ENCODE measurements around the gene GPN1. TPM values are rescaled to one million over a fixed set of nuclear protein-coding genes. Genes with fewer than 3 reads are reported as not detected.

Gene GPN1
- total RNA-seq, 1 experiment from 2014 or later: 35.9 TPM

DNA sequence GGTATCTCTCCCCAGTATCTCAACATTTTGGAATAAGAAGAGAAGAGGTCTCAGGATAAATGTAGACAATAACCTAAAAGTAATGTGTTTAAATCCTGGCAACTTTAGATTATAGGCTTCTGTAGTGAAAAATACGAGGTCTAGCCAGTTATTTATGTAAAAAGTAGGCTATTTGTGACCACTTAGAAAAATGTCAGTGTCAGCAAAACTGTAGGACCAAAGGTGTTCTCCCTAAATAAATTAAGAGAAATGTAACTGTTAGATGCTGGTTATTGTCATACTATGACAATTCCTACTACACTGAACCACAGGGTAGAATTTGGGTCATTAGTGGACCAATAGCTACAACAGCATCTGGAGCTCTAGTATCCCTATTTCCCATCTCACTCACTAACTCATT is 32.5 kb downstream of the GPN1 start (continued):
- TF ChIP-seq, protein P1, sequence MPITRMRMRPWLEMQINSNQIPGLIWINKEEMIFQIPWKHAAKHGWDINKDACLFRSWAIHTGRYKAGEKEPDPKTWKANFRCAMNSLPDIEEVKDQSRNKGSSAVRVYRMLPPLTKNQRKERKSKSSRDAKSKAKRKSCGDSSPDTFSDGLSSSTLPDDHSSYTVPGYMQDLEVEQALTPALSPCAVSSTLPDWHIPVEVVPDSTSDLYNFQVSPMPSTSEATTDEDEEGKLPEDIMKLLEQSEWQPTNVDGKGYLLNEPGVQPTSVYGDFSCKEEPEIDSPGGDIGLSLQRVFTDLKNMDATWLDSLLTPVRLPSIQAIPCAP (CRISPR knock-in tag; IDR thresholded peaks at IDR 0.05): no peak
- TF ChIP-seq OVOL2 (CRISPR knock-in tag; IDR thresholded peaks at IDR 0.05; ENCODE audit: borderline replicate concordance) (no peak), SMAD3 (CRISPR knock-in tag; IDR thresholded peaks at IDR 0.05; ENCODE audit: borderline replicate concordance) (no peak)

DNA sequence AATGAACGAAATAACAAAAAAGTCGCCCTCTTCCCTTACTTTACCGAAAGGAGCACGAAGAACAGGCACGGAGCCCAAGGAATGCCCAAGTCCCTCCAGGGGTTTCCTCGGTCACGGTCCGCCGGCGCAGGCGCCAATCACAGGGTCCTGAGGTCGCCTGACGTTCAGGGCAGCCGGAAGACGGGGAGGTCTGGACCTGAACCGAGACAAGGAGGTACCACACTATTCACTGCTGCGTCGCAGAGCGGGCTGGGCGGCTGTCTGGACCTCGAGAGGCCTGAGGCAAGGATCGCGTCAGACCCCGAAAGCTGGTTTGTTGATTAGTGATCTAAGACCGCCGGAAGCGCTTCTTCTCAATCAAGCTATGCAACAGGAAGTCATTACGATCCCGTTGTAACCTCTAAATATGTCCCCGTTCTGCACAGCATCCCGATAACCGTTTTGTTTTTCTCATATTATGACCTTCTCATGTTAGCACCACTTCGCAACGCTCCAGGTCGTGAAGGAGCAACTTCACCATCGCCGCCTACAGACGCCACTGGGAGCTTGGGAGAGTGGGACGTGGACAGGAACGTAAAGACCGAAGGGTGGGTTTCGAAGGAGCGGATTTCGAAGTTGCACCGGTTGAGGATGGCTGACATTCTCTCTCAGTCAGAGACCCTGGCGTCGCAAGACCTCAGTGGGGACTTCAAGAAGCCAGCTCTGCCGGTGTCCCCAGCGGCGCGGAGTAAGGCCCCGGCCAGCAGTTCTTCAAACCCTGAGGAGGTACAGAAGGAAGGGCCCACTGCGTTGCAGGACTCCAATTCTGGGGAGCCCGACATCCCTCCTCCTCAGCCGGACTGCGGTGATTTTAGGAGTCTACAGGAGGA is 34.7 kb downstream of the GPN1 start, which contains the start of the genes SLC4A1AP and SUPT7L:
Gene SLC4A1AP, plus strand, starts transcription at position 605 of the 869 bp plus-strand sequence. Its CDS starts 26 bp downstream, at position 631.
Gene SUPT7L, minus strand, starts transcription at position 330 of the 869 bp plus-strand sequence. CDS start 1,422 bp downstream, outside the sequence.
- H3K9me3 Mint-ChIP-seq: no peaks in the 10 kb centered on the region
- peaks cover 41% of the 10 kb centered on the region for H3K36me3 Mint-ChIP-seq
- ATAC-seq: peak; percentile 83
- peak; percentile 66 for DNase-seq (ENCODE audit: low spot score)
- POLR2A ChIA-PET: no interaction called here
- peak within 1 kb of the TSS; percentile 99 for H3K27ac Mint-ChIP-seq
- CTCF ChIA-PET: interaction anchor here (0.6 to 1.4 kb wide), 3 partner anchors 20 to 89 kb away, joined by 3 to 17 read pairs (median 8); no protein-coding TSS in a partner anchor
- H3K4me3 Mint-ChIP-seq: peak within 1 kb of the TSS; percentile 99
- no peaks in the 10 kb centered on the region for H3K27me3 Mint-ChIP-seq (ENCODE audit: low read depth)
- H3K4me1 Mint-ChIP-seq: peaks cover 17% of the 10 kb centered on the region
- peak; percentile 86 for TF ChIP-seq GABPB1 (CRISPR knock-in tag; IDR thresholded peaks at IDR 0.05)
- TF ChIP-seq ZNF232 (CRISPR knock-in tag; IDR thresholded peaks at IDR 0.05): peak; percentile 52; the same call in 1 of the 2 replicates
- TF ChIP-seq, protein P2, sequence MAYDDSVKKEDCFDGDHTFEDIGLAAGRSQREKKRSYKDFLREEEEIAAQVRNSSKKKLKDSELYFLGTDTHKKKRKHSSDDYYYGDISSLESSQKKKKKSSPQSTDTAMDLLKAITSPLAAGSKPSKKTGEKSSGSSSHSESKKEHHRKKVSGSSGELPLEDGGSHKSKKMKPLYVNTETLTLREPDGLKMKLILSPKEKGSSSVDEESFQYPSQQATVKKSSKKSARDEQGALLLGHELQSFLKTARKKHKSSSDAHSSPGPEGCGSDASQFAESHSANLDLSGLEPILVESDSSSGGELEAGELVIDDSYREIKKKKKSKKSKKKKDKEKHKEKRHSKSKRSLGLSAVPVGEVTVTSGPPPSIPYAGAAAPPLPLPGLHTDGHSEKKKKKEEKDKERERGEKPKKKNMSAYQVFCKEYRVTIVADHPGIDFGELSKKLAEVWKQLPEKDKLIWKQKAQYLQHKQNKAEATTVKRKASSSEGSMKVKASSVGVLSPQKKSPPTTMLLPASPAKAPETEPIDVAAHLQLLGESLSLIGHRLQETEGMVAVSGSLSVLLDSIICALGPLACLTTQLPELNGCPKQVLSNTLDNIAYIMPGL (CRISPR knock-in tag; IDR thresholded peaks at IDR 0.05): peak; percentile 64
- TF ChIP-seq MYBL2 (CRISPR knock-in tag; IDR thresholded peaks at IDR 0.05): peak; percentile 68; the same call in 1 of the 2 replicates
- TF ChIP-seq NFE2L1 (CRISPR knock-in tag; IDR thresholded peaks at IDR 0.05): peak; percentile 59; the same call in 1 of the 2 replicates
- no peak for TF ChIP-seq CREB1 (CRISPR knock-in tag; IDR thresholded peaks at IDR 0.05)
- no peak for TF ChIP-seq TP53 (CRISPR knock-in tag; IDR thresholded peaks at IDR 0.05)
- peak; percentile 51; the same call in 1 of the 2 replicates for TF ChIP-seq NR2C2 (CRISPR knock-in tag; IDR thresholded peaks at IDR 0.05)
- TF ChIP-seq, protein P3, sequence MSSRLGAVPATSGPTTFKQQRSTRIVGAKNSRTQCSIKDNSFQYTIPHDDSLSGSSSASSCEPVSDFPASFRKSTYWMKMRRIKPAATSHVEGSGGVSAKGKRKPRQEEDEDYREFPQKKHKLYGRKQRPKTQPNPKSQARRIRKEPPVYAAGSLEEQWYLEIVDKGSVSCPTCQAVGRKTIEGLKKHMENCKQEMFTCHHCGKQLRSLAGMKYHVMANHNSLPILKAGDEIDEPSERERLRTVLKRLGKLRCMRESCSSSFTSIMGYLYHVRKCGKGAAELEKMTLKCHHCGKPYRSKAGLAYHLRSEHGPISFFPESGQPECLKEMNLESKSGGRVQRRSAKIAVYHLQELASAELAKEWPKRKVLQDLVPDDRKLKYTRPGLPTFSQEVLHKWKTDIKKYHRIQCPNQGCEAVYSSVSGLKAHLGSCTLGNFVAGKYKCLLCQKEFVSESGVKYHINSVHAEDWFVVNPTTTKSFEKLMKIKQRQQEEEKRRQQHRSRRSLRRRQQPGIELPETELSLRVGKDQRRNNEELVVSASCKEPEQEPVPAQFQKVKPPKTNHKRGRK (CRISPR knock-in tag; IDR thresholded peaks at IDR 0.05; ENCODE audit: borderline replicate concordance): no peak
- peak; percentile 7 for TF ChIP-seq SP1 (CRISPR knock-in tag; conservative IDR thresholded peaks at IDR 0.05)
- TF ChIP-seq KAT7 (CRISPR knock-in tag; IDR thresholded peaks at IDR 0.05; ENCODE audit: borderline replicate concordance): no peak
- TF ChIP-seq, protein P4, sequence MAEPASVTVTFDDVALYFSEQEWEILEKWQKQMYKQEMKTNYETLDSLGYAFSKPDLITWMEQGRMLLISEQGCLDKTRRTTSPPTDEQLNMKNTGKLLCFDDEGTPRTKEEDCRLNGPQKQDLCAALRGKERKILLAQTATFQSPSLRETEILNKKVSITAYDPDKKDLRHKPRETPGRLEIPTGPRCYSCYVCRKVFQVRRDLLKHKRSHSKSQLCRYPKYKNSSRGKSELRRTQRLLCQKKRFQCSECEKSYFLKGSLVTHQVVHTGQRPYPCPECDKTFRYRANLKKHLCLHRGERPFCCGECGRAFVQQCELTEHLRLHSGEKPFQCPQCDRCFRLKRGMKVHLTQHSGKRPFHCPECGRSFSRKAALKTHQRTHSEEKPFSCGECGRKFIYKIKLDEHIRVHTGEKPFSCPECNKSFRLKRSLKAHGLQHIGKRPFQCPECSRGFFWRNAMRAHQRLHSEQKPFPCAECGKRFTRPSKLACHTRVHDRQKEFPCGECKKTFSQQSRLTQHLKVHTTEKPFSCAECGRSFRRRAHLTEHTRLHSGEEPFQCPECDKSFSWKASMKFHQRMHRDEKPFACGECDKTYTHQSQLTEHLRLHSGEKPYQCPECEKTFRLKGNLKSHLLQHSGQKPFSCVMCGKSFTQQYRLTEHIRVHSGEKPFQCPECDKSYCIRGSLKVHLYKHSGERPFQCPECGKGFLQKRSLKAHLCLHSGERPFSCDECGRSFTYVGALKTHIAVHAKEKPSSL (CRISPR knock-in tag; conservative IDR thresholded peaks at IDR 0.05): no peak
- TF ChIP-seq, protein P5, sequence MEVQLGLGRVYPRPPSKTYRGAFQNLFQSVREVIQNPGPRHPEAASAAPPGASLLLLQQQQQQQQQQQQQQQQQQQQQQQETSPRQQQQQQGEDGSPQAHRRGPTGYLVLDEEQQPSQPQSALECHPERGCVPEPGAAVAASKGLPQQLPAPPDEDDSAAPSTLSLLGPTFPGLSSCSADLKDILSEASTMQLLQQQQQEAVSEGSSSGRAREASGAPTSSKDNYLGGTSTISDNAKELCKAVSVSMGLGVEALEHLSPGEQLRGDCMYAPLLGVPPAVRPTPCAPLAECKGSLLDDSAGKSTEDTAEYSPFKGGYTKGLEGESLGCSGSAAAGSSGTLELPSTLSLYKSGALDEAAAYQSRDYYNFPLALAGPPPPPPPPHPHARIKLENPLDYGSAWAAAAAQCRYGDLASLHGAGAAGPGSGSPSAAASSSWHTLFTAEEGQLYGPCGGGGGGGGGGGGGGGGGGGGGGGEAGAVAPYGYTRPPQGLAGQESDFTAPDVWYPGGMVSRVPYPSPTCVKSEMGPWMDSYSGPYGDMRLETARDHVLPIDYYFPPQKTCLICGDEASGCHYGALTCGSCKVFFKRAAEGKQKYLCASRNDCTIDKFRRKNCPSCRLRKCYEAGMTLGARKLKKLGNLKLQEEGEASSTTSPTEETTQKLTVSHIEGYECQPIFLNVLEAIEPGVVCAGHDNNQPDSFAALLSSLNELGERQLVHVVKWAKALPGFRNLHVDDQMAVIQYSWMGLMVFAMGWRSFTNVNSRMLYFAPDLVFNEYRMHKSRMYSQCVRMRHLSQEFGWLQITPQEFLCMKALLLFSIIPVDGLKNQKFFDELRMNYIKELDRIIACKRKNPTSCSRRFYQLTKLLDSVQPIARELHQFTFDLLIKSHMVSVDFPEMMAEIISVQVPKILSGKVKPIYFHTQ (CRISPR knock-in tag; IDR thresholded peaks at IDR 0.05): peak; percentile 71; the same call in 1 of the 2 replicates
- TF ChIP-seq, protein P6, sequence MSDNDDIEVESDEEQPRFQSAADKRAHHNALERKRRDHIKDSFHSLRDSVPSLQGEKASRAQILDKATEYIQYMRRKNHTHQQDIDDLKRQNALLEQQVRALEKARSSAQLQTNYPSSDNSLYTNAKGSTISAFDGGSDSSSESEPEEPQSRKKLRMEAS (CRISPR knock-in tag; IDR thresholded peaks at IDR 0.05): peak; percentile 16; the same call in 1 of the 2 replicates
- no peak for TF ChIP-seq ATF1 (CRISPR knock-in tag; IDR thresholded peaks at IDR 0.05)
- TF ChIP-seq, protein P7, sequence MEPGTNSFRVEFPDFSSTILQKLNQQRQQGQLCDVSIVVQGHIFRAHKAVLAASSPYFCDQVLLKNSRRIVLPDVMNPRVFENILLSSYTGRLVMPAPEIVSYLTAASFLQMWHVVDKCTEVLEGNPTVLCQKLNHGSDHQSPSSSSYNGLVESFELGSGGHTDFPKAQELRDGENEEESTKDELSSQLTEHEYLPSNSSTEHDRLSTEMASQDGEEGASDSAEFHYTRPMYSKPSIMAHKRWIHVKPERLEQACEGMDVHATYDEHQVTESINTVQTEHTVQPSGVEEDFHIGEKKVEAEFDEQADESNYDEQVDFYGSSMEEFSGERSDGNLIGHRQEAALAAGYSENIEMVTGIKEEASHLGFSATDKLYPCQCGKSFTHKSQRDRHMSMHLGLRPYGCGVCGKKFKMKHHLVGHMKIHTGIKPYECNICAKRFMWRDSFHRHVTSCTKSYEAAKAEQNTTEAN (CRISPR knock-in tag; IDR thresholded peaks at IDR 0.05): 0 out of 2 replicates have a peak, but pooled peaks have one; percentile 63
- TF ChIP-seq ZBTB21 (CRISPR knock-in tag; IDR thresholded peaks at IDR 0.05; ENCODE audit: borderline replicate concordance): no peak
- TF ChIP-seq FOXP1 (CRISPR knock-in tag; IDR thresholded peaks at IDR 0.05; ENCODE audit: borderline replicate concordance): peak; percentile 47; the same call in 1 of the 2 replicates
- peak; percentile 47; the same call in 1 of the 2 replicates for TF ChIP-seq CREM (CRISPR knock-in tag; IDR thresholded peaks at IDR 0.05)
- 0 out of 2 replicates have a peak, but pooled peaks have one; percentile 3 for TF ChIP-seq SMAD3 (CRISPR knock-in tag; IDR thresholded peaks at IDR 0.05; ENCODE audit: borderline replicate concordance)
- TF ChIP-seq, protein P8, sequence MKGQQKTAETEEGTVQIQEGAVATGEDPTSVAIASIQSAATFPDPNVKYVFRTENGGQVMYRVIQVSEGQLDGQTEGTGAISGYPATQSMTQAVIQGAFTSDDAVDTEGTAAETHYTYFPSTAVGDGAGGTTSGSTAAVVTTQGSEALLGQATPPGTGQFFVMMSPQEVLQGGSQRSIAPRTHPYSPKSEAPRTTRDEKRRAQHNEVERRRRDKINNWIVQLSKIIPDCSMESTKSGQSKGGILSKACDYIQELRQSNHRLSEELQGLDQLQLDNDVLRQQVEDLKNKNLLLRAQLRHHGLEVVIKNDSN (CRISPR knock-in tag; IDR thresholded peaks at IDR 0.05): peak; percentile 35; the same call in 1 of the 2 replicates
